OCI-LY3 (cell line): Measurements from ENCODE around the gene FDXR.

ENCODE experiments used
- CTCF ChIP-seq: fragments of 200-600, 300-600 bp; sonication (generic); IDR thresholded peaks from 2 replicates; pipeline ENCODE4 v1.5.1; 2014; ENCODE audit warnings: antibody characterized with exemption, low read length, low read depth
- EZH2phosphoT487 ChIP-seq: fragments of 200-600 bp; shearing (Covaris generic); IDR thresholded peaks from 2 replicates; pipeline ENCODE4 v1.6.1; 2018; ENCODE audit warnings: antibody characterized with exemption, mixed run types, low read depth

GRCh38 chr17:74903671-74904070 is 30.9 kb upstream of the FDXR start:
- TF ChIP-seq CTCF (no peak), EZH2phosphoT487 (no peak)
